OCI-LY3 (cell line): Measurements from ENCODE around the gene RSBN1L.

Experiments
- EZH2phosphoT487 ChIP-seq: fragments of 200-600 bp; shearing (Covaris generic); IDR thresholded peaks from 2 replicates; pipeline ENCODE4 v1.6.1; 2018; ENCODE audit warnings: antibody characterized with exemption, mixed run types, low read depth
- TF ChIP-seq, protein P1 (sequence below): fragments of 200-600, 300-600 bp; sonication (generic); IDR thresholded peaks from 2 replicates; pipeline ENCODE4 v1.5.1; 2014; ENCODE audit warnings: antibody characterized with exemption, low read length, low read depth

DNA sequence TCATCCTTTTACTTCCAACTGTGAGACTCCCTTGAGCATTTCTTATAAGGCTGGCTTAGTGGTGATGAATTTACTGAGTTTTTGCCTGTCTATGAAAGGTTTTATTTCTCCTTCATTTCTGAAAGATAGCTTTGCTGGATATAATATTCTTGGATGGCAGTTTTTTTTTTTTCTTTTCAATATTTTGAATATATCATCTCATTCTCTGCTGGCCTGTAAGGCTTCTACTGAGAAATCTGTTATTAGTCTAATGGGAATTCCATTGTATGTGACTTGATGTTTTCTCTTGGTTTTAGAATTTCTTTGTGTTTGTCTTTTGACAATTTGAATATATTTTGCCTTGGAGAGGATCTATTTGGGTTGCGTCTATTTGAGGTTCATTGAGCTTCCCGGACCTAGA is 124.7 kb downstream of the RSBN1L start:
- TF ChIP-seq, protein P1, sequence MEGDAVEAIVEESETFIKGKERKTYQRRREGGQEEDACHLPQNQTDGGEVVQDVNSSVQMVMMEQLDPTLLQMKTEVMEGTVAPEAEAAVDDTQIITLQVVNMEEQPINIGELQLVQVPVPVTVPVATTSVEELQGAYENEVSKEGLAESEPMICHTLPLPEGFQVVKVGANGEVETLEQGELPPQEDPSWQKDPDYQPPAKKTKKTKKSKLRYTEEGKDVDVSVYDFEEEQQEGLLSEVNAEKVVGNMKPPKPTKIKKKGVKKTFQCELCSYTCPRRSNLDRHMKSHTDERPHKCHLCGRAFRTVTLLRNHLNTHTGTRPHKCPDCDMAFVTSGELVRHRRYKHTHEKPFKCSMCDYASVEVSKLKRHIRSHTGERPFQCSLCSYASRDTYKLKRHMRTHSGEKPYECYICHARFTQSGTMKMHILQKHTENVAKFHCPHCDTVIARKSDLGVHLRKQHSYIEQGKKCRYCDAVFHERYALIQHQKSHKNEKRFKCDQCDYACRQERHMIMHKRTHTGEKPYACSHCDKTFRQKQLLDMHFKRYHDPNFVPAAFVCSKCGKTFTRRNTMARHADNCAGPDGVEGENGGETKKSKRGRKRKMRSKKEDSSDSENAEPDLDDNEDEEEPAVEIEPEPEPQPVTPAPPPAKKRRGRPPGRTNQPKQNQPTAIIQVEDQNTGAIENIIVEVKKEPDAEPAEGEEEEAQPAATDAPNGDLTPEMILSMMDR = no peak
- no peak for TF ChIP-seq EZH2phosphoT487
